Muscle layer of colon (tissue), 2 donors: ENCODE results near the gene NSMF.

Experiments used
- H3K27ac ChIP-seq: one replicate; pipeline ENCODE4 v1.7.0; 2013; ENCODE audit warnings: low read depth, mild to moderate bottlenecking, low read length, moderate library complexity
- H3K27me3 ChIP-seq, 2 donors: one replicate each; pipeline ENCODE4 v1.7.0; 2013; ENCODE audit warnings: low read length in 2 of 2, mild to moderate bottlenecking in 2 of 2; ENCODE audit not compliant: insufficient read depth in 2 of 2, control insufficient read depth in 1 of 2
- H3K36me3 ChIP-seq: one replicate; pipeline ENCODE4 v1.7.0; 2013; ENCODE audit warnings: mild to moderate bottlenecking, low read length; ENCODE audit not compliant: insufficient read depth
- H3K4me1 ChIP-seq: one replicate; pipeline ENCODE4 v1.7.0; 2013; ENCODE audit warnings: mild to moderate bottlenecking, low read length; ENCODE audit not compliant: insufficient read depth
- H3K4me3 ChIP-seq, 2 donors: one replicate each; pipeline ENCODE4 v1.7.0; 2013; ENCODE audit warnings: low read length in 2 of 2, low read depth in 1 of 2, mild to moderate bottlenecking in 1 of 2, moderate library complexity in 1 of 2
- H3K9ac ChIP-seq: one replicate; pipeline ENCODE4 v1.7.0; 2013; ENCODE audit warnings: low read length
- H3K9me3 ChIP-seq: one replicate; pipeline ENCODE4 v1.7.0; 2013; ENCODE audit warnings: mild to moderate bottlenecking, low read length
- donor health status: abdominal sarcoma.
- donor health status: Adenocarcinoma of cecum.

NSMF gene

DNA sequence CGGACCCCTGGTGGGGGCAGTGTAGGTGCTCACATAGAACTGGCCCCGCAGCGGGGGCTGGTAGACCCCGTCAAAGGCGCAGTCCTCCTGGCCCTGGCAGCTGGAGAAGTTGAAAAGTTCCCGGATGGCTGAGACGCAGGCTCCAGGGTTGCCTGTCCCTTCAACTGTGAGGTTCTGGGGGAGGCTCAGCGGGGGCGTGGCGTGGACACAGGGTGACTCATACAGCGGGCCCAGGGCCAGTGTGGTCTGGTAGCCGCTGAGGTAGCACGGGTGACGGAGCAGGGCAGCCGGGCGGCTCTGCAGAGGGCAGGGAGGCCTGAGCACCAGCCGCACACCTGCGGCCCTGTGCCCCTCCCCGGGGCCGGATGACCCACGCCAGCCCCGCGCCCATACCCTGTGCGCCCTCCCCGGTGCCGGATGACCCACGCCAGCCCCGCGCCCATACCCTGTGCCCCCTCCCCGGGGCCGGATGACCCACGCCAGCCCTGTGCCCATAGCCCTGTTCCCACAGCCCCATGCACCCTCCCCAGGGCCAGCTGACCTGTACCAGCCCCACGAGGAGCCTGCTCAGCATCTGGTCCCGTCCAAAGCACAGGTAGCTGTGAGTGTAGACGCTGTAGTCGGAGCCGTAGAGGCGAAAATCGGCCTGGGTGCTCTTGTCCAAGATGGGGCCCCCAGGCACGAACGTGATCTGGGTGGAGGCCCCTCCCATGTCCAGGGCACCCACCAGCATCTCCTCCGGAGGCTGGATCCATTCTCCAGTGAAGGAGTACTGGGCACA lies 23.0 kb downstream of the NSMF start:
- Histone ChIP-seq H3K4me1 (no peaks in the 10 kb centered on the region), H3K27me3 (peaks cover 0 to 26% of the 10 kb centered on the region in 2 donors), H3K4me3 (no peak overlapping the region), H3K36me3 (no peaks in the 10 kb centered on the region), H3K27ac (no peak overlapping the region), H3K9me3 (no peaks in the 10 kb centered on the region), H3K9ac (no peak overlapping the region)

DNA sequence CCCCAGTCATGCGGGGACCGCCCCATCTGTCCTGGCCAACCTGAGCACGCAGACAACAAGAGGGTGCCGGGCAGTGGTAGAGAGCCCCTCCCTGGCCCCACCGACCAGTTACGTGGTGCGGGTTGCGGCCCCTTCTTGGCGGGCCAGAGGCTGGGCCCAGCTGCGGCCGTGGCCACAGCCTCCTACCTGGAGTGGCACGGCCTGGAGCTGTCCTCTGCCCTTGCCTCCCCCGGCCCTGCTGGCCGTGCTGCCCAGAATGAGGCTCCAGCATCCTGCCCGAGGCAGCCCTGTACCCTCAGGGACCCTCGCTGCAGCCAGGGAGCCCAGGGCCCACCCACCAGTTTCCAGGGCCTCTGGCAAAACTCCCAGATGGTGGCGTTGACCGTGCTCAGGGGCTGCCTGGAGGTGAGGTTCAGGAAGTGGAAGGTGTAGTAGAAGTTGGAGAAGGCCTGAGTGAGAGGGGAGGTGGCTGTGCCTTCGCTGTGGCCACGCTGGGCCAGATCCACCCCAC lies 23.7 kb downstream of the NSMF start:
- no peak overlapping the region for H3K4me3 ChIP-seq
- H3K9ac ChIP-seq: no peak overlapping the region
- no peak overlapping the region for H3K27ac ChIP-seq

DNA sequence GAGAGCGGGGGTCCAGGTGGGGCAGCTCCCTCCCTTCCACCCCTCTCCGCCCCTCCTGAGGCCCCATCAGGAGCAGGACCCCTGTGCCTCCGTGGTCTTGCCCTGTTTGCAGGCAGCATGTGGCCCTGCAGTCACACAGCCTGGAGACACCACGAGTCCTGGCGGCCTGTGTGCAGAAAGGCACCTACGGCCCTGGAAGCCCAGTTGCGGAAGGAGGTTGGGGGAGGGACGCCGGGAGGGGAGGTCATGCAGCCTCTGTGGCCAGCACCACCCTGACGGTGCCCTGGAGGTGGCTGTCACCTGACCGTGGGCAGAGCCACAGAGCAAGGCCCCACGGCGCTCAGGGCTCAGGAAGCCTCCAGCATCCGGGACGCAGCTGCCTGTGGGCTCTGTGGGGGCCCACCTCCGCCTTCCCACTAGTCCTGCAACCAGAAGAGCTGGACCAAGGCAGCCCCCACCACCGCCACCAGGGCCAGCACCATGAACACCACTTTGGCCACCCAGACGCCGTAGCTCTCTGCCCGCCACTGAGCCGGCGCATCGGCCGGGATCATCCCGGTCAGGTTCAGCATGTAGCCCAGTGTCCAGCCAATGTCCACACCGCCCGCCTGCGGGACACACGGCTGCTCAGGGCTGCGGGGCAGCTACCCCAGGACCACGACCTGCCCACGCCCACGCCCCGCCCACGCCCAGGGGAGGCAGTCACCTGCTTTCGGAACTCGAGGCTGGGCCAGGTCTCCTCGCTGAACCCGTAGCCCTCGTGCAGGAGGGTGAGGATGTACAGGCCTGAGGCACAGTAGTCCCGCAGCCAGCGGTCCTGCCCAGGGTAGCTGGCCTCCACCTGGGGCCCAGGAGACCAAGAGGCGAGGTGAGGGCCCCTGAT lies 24.4 kb downstream of the NSMF start:
- Histone ChIP-seq H3K27ac (no peak overlapping the region), H3K27me3 (peaks cover 0 to 40% of the 10 kb centered on the region in 2 donors), H3K36me3 (no peaks in the 10 kb centered on the region), H3K4me1 (no peaks in the 10 kb centered on the region), H3K9me3 (no peaks in the 10 kb centered on the region), H3K4me3 (no peak overlapping the region), H3K9ac (no peak overlapping the region)

More for the DNA sequence above, 23.7 kb downstream of the NSMF start:
- H3K9me3 ChIP-seq: no peaks in the 10 kb centered on the region
- no peaks in the 10 kb centered on the region for H3K36me3 ChIP-seq
- H3K4me1 ChIP-seq: no peaks in the 10 kb centered on the region
- peaks cover 0 to 33% of the 10 kb centered on the region in 2 donors for H3K27me3 ChIP-seq

DNA sequence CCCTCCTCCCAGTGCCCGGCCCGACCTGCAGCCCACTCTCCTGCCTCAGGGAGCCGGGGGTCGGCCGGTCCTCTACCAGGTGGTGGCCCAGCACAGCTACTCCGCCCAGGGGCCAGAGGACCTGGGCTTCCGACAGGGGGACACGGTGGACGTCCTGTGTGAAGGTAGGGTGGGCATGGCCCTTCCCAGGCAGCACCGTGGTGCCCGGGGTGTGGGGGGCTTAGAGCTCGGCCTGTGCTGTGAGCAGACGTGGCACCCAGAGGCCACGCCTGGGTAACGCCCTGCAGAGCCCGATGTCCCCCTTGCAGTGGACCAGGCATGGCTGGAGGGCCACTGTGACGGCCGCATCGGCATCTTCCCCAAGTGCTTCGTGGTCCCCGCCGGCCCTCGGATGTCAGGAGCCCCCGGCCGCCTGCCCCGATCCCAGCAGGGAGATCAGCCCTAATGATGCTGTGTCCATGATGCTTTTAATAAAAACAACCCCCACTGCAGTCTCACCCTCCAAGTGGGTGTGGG lies 25.2 kb downstream of the NSMF start:
- Histone ChIP-seq H3K9ac (no peak overlapping the region), H3K36me3 (no peaks in the 10 kb centered on the region), H3K4me3 (no peak overlapping the region), H3K27me3 (peaks cover 0 to 41% of the 10 kb centered on the region in 2 donors), H3K9me3 (no peaks in the 10 kb centered on the region), H3K4me1 (no peaks in the 10 kb centered on the region), H3K27ac (no peak overlapping the region)

DNA sequence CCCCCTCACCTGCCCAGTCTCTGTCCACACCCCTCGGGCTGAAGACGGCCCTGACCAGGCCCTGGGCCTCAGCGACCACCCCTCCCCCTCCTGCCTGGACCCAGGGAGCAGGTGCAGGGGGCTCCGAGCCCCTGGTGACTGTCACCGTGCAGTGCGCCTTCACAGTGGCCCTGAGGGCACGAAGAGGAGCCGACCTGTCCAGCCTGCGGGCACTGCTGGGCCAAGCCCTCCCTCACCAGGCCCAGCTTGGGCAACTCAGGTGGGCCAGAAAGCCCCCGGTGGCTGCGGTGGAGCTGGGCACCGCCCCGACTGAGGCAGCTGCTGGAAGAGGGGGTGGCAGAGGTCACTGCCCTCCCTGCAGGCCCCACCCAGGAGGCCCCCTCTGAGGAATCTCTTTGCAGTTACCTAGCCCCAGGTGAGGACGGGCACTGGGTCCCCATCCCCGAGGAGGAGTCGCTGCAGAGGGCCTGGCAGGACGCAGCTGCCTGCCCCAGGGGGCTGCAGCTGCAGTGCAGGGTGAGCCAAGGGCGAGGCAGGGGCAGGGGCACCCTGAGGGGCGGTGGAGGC lies 25.7 kb downstream of the NSMF start:
- Histone ChIP-seq H3K9me3 (no peaks in the 10 kb centered on the region), H3K4me3 (no peak overlapping the region), H3K4me1 (no peaks in the 10 kb centered on the region), H3K27ac (no peak overlapping the region), H3K9ac (no peak overlapping the region), H3K27me3 (peaks cover 0 to 36% of the 10 kb centered on the region in 2 donors), H3K36me3 (no peaks in the 10 kb centered on the region)

DNA sequence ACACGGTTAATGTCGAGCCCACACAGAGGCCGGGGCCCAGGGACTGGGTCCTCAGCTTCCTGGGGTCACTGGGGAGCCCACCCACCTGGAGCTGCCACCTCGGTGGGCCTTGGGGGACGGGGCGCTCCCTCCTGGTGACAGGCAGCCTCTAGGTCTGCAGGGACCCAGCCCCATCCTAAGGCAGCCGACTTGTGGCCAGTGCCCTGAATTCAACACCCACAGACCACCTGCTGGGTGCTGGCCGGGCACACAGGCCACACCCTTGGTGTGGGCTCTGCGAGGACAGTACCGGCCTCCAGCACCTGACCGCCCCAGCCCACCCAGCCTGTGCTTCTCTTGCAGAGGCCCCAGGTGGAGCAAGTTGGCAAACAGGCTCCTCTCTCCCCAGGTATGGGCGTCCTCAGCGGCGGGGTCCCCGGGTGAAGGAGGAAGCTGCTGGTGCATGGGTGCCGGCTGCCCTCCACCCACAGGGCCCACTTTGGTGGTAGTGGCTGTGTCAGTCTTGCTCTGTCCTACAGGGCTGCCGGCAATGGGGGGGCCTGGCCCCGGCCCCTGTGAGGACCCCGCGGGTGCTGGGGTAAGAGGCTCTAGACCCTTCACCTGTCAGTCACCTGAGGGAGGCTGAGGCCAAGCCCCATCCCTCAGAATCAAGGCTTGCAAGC lies 26.3 kb downstream of the NSMF start:
- Histone ChIP-seq H3K36me3 (no peaks in the 10 kb centered on the region), H3K4me1 (no peaks in the 10 kb centered on the region), H3K27ac (no peak overlapping the region), H3K4me3 (no peak overlapping the region), H3K27me3 (peaks cover 0 to 29% of the 10 kb centered on the region in 2 donors), H3K9me3 (no peaks in the 10 kb centered on the region), H3K9ac (no peak overlapping the region)

DNA sequence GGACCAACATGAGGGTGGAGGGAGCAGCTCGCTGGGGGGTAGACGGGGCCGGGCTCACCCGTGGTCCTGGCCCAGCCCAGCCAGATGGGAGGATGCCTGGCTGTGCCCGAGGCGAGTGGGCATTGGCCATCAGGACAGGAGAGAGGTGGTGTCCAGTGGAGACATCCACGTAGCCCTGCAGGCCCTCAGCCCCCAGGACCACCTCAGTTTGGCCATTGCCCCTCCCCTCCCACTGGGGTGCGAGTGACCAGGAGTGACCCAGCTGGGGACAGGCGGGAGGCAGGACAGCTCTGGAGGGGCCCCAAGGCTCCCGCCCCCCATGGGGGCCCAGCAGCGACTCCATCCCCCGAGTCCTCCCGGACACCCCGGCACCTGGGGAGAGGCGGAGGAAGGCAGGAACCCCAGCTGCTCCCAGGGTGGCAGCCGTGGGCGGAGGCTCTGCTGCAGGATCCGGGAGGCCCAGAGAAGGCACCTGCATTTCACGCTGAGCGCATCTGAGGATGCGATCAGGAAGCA lies 27.7 kb downstream of the NSMF start:
- Histone ChIP-seq H3K9me3 (no peaks in the 10 kb centered on the region), H3K27ac (no peak overlapping the region), H3K4me1 (no peaks in the 10 kb centered on the region), H3K9ac (no peak overlapping the region), H3K27me3 (peaks cover 0 to 21% of the 10 kb centered on the region in 2 donors), H3K4me3 (no peak overlapping the region), H3K36me3 (no peaks in the 10 kb centered on the region)

DNA sequence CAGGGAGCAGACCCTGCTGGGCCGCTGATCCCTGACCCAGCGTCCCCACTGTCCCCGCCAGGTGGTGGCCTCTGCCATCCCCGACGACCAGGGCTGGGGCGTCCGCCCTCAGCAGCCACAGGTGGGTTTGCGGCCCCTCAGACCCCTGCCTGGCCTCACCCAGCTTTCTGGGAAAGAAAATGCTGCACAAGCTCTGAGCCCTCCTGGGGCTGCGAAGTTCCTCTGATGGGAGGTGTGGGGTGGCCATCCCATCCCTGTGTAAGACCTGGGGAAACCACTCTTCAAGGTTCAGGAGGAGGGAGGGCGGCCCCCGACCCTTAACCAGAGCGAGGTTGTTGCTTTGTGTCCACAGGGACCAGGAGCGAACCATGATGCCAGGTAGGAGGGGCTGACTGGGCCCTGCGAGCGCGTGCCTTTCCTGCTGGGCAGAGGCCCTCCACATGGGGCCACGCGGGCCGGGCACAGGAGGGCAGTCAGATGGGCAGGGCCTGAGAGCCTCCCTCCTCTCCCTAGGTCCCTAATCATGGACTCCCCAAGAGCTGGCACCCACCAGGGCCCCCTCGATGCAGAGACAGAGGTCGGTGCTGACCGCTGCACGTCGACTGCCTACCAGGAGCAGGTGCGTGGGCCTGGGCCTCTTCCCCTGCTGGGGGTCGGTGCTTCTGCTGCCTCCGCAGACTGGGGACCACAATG lies 28.3 kb downstream of the NSMF start:
- Histone ChIP-seq H3K4me3 (no peak overlapping the region), H3K9ac (no peak overlapping the region), H3K27me3 (peaks cover 0 to 21% of the 10 kb centered on the region in 2 donors), H3K9me3 (no peaks in the 10 kb centered on the region), H3K36me3 (no peaks in the 10 kb centered on the region), H3K27ac (no peak overlapping the region), H3K4me1 (no peaks in the 10 kb centered on the region)

DNA sequence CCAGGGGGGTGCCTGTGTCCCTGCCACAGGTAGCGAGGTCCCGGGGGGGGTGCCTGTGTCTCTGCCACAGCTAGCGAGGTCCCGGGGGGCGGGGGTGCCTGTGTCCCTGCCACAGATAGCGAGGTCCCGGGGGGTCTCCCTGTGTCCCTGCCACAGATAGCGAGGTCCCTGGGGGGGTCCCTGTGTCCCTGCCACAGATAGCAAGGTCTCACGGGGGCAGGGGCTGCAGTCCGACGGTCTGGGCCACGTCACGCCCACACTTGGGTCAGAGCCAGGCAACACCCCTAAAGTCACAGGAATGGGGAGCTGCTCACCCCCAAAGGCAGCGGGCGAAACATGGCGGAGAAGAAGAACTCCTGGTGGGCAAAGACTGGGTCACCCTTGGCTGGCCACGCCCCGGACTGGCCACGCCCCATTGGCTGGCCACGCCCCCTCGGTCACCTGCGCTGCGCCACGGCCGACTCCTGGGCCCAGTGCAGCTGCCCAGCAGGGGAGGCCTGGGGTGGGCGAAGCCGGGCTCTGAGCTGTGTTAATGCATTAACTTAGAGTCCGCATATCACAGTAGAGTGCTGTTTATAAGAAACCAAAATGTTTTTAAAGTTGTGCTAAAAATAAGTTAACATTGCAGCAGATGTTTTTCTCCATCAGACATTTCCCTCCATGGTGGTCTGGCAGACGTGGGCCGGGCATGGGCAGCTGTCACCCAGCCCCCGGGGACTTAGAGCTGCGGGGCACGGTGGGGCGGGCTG lies 29.0 kb downstream of the NSMF start:
- Histone ChIP-seq H3K27me3 (peaks cover 0 to 21% of the 10 kb centered on the region in 2 donors), H3K4me3 (no peak overlapping the region), H3K9ac (no peak overlapping the region), H3K9me3 (no peaks in the 10 kb centered on the region), H3K36me3 (no peaks in the 10 kb centered on the region), H3K27ac (no peak overlapping the region), H3K4me1 (no peaks in the 10 kb centered on the region)

DNA sequence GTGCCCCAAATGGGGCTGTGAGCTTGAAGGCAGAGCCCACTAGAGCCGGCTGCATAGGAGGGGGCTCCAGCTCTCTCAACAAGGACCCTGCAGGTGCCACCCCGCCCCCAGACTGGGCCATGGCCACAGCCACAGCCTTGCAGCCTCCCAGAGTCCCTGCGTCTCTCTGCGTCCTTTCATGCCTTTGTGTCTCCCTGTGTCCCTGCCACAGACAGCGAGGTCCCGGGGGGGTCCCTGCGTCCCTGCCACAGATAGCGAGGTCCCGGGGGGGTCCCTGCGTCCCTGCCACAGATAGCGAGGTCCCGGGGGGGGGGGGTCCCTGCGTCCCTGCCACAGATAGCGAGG lies 29.6 kb downstream of the NSMF start:
- H3K9ac ChIP-seq: no peak overlapping the region
- H3K27ac ChIP-seq: no peak overlapping the region
- H3K9me3 ChIP-seq: no peaks in the 10 kb centered on the region
- no peaks in the 10 kb centered on the region for H3K36me3 ChIP-seq
- no peaks in the 10 kb centered on the region for H3K4me1 ChIP-seq
- H3K27me3 ChIP-seq: peaks cover 0 to 21% of the 10 kb centered on the region in 2 donors
- no peak overlapping the region for H3K4me3 ChIP-seq
